ENCODE results near the gene YARS2.
"Not testable (repeated sequence)": the region's sequence is repeated elsewhere in the genome, so short reads cannot be mapped to it uniquely, and the experiment has no call there.

Gene YARS2

DNA sequence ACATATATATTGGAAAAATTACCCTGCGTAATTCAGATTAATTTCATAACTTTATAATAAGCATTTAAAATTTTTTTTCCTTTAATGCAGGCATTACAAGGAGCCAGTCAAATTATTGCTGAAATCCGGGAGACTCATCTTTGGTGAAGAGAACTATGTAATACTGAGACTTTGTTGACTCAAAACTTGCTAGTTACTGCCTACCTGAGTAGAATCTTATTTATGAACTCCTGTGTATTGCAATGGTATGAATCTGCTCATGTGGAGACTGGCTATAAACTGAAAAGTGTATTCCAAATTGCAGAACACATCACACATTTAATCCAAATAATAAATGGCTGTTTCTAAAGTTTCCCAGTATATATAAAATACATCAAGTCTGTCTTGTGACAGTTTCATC, 12.4 kb downstream of the YARS2 start:
- no peak for DNase-seq

GRCh38 chr12:32742133-32742532, 13.6 kb downstream of the YARS2 start:
- DNase-seq = no peak

- no peak for DNase-seq
These were observed 16.4 kb downstream of the YARS2 start for GRCh38 chr12:32739279-32739678.

GRCh38 chr12:32737715-32738114, 18.0 kb downstream of the YARS2 start:
- DNase-seq = no peak

DNA sequence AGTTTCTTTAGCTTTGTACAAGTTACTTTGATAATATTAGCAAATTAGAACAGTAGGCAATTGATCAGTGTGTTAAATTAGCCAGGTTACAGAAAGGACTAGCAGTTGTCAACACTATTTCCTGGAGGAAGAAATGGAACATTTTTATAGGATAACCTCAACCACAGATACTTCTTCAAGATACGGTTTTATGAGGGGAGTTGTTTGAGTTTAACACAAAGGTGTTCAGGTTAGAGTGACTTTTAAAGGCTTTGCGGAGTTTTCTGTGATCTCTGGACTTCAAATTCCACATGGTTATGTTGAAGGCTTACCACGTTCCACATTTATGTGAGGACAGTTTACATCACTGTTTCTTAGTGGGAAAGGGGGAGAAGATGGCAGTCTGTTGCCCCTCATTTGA, 19.3 kb downstream of the YARS2 start:
- no peak for DNase-seq

DNA sequence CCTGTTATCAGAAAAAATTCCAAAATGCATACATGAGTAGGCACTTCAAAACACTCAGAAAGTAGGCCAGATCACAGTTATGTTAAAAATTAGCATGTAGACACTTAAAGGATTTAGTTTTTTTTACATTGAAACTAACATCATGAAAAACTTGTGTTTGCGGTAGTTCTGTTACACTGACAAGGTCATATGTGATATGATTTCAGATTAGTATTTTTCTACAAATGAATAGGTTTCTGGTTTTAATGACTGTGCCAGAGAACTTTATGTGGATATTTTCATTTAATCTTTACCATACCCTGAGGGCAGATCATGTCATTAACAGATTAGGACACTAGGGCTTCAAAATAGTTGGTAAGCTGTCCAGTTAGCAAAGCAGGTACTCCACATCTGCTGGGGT, 20.7 kb downstream of the YARS2 start:
- no peak for DNase-seq

- no peak for DNase-seq
These were observed 28.5 kb downstream of the YARS2 start for GRCh38 chr12:32727237-32727636.

- DNase-seq = no peak
These were observed 29.4 kb downstream of the YARS2 start for GRCh38 chr12:32726286-32726685.

- not testable (repeated sequence) for DNase-seq
These were observed 30.4 kb downstream of the YARS2 start for GRCh38 chr12:32725308-32725707.

- DNase-seq = no peak
These were observed 36.8 kb downstream of the YARS2 start for GRCh38 chr12:32718926-32719325.

- no peak for DNase-seq
These were observed 40.9 kb downstream of the YARS2 start for GRCh38 chr12:32714772-32715171.

DNA sequence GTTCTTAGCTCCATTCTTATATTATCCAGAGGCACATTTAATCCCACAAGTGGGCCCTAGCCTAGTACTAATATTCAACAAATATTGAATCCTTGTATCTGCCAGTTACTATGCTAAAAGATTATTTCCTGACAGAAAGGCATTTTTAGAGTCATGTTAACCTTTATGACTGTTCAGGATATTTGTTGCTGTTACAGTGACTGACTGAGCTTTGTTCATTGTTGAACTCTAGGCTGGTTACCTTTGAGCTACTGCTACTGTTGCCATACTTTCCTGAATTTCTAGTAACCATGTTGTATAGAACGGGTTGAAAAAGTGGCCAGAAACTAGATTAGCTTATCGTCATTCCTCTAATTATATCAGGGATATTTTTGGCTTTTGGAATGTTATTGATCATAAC, 46.8 kb downstream of the YARS2 start:
- DNase-seq = no peak

DNA sequence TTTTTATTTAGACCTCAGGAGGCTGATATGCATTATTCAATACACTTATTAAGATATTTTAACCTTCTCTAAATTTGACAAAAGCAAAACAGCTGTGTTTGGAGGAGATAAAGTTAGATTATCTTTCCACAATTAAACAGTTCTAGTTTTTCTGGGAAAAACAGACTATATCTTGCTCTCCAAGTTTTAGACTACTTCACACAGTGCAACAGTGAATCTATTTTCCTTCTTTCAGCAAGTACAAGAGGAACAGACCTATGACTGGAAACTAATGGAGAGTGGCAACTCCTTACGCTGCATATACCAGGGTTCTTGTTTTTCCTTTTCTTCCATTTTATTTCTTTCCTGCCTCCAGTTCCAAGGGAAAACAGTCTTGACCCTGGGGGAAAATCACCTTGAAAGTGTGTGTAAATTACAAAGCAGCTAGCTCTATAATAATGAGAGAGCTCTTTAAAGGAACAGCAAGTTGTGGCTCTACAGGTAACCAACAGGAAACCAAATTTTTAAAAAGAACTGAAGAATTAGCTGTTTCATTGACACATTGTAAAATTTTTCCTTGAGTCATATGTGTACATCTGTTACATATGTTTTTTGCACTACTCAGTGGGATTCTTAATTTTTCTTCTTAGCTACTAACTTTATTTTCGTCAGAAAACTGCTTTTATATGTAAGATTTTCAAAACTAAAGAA, 49.2 kb downstream of the YARS2 start:
- DNase-seq = no peak

- DNase-seq = no peak
These were observed 49.9 kb downstream of the YARS2 start for GRCh38 chr12:32705783-32706182.

DNA sequence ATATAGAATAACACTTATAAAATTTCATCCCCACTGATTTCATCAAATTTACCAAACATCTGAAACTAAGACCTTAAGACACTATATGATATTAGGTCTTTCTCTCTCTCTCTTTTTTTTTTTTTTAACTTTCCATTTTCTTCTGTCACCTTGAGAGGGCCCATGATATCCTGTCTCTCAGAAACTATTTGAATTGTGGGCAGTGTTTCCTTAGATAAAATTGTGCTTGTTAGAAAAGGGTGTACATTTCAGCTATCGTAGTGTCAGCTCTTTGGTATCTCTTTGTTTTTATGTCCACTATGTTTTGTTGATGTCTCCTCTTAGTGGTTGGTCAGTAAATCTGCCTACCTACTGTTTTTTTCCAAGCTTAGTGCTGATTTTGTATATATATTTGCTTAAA, 52.8 kb downstream of the YARS2 start:
- no peak for DNase-seq

DNA sequence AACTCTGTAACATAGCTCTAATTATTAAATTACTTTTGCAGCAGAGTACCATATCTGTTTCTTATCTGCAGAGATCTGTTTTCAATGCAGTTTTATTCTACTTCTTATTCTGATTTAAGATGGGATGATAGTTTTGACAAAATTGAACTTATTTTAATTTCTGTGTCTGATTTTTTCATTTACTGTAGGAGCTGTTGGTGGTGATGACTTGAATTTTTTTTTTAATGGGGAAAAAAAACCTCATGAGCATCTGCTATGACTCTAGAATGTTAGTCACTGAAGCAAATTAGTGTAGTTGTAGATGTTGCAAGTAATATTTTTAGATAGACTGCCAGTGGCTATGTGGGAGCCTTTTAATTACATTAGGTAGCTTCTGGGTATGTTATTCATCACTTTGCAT, 53.2 kb downstream of the YARS2 start:
- DNase-seq = no peak

DNA sequence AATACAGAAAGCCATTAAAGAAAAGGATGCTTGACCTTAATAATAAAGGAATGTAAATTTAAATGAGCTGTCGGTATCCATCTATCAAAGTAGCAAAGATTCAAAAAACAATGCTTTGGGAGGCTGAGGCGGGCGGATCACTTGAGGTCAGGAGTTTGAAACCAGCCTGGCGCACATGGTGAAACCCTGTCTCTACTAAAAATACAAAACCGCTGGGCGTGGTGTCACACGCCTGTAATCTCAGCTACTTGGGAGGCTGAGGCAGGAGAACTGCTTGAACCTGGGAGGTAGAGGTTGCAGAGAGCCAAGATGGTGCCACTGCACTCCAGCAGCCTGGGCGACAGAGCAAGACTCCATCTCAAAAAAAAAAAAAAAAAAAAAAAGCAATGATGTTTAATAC, 56.3 kb downstream of the YARS2 start:
- DNase-seq = not testable (repeated sequence)

- peak; percentile 3 for DNase-seq
These were observed 57.4 kb downstream of the YARS2 start for GRCh38 chr12:32698285-32698684.

DNA sequence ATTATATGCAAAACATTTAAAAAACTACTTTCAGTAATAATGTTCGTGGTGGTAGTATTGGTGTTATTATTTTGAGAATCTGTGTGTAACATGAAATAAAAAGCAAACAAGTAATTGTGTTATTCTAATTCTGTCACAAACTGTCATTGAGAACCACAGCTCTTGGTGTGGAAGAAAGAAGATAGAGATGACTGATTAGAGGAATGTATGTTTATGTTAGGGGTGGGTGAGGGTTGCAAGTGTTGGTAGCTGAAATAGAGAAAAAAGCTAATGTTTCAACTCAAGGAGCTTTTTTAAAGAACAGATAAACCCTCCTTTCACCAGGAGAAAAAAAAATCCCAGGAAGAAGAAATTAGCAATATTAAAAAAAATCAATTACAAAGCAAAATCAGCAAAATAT, 58.3 kb downstream of the YARS2 start:
- no peak for DNase-seq
